Mesendoderm (in vitro differentiated cells): ENCODE measurements around the gene SFTPA1.
"Not testable (repeated sequence)": the region's sequence is repeated elsewhere in the genome, so short reads cannot be mapped to it uniquely, and the experiment has no call there.

Experiments
- DNase-seq: peaks from one replicate; pipeline ENCODE4 v3.0.0; 2013
- H2AK5ac ChIP-seq: 2 replicates; pipeline ENCODE4 v1.6.1; 2013; ENCODE audit warnings: low read length, inconsistent platforms
- H2BK120ac ChIP-seq: 2 replicates; pipeline ENCODE4 v1.6.1; 2013; ENCODE audit warnings: low read depth, mild to moderate bottlenecking, low read length, moderate library complexity, mixed read lengths
- H2BK15ac ChIP-seq: replicated peaks from 2 replicates; pipeline ENCODE4 v1.6.1; 2013; ENCODE audit warnings: low read depth, mild to moderate bottlenecking, moderate library complexity
- H2BK5ac ChIP-seq: 2 replicates; pipeline ENCODE4 v1.6.1; 2013; ENCODE audit warnings: low read length, inconsistent platforms
- H3K18ac ChIP-seq: 2 replicates; pipeline ENCODE4 v1.6.1; 2013; ENCODE audit warnings: mild to moderate bottlenecking, low read length, mixed read lengths
- H3K23ac ChIP-seq: one replicate; pipeline ENCODE4 v1.6.1; 2013; ENCODE audit warnings: low read length
- H3K27ac ChIP-seq: 2 replicates; pipeline ENCODE4 v1.5.1; 2013; ENCODE audit warnings: low read depth, mild to moderate bottlenecking, inconsistent platforms, low read length, moderate library complexity
- H3K27me3 ChIP-seq: 2 replicates; pipeline ENCODE4 v1.6.1; 2013; ENCODE audit warnings: low read length, control low read depth, mild to moderate bottlenecking, inconsistent platforms; ENCODE audit not compliant: insufficient read depth, poor library complexity
- H3K36me3 ChIP-seq: 2 replicates; pipeline ENCODE4 v1.6.1; 2013; ENCODE audit warnings: low read length, inconsistent platforms; ENCODE audit not compliant: control insufficient read depth, insufficient read depth
- H3K4ac ChIP-seq: one replicate; pipeline ENCODE4 v1.6.1; 2013; ENCODE audit warnings: low read depth, mild to moderate bottlenecking, low read length, moderate library complexity
- H3K4me1 ChIP-seq: 2 replicates; pipeline ENCODE4 v1.6.1; 2013; ENCODE audit warnings: low read depth, low read length, inconsistent platforms; ENCODE audit not compliant: control insufficient read depth
- H3K4me2 ChIP-seq: 2 replicates; pipeline ENCODE4 v1.6.1; 2013; ENCODE audit warnings: low read length
- H3K4me3 ChIP-seq: 2 replicates; pipeline ENCODE4 v1.5.1; 2013; ENCODE audit warnings: mild to moderate bottlenecking, low read length
- H3K56ac ChIP-seq: one replicate; pipeline ENCODE4 v1.6.1; 2013; ENCODE audit warnings: low read length
- H3K79me1 ChIP-seq: 2 replicates; pipeline ENCODE4 v1.6.1; 2013; ENCODE audit warnings: low read length, inconsistent platforms
- H3K79me2 ChIP-seq: 2 replicates; pipeline ENCODE4 v1.6.1; 2013; ENCODE audit warnings: mild to moderate bottlenecking, low read length; ENCODE audit not compliant: control insufficient read depth, insufficient read depth
- H3K9ac ChIP-seq: 2 replicates; pipeline ENCODE4 v1.6.1; 2013; ENCODE audit warnings: low read length, inconsistent platforms
- H4K5ac ChIP-seq: one replicate; pipeline ENCODE4 v1.6.1; 2013; ENCODE audit warnings: low read length
- H4K8ac ChIP-seq: one replicate; pipeline ENCODE4 v1.6.1; 2013; ENCODE audit warnings: low read depth, mild to moderate bottlenecking, control low read depth, low read length, moderate library complexity
- WGBS: extraction: QIAGEN DNeasy Blood & Tissue Kit; methylation state at CpG from one replicate; pipeline ENCODE4 v1.1.7; 2013; ENCODE audit warnings: low lambda C conversion rate, missing lambda C conversion rate; ENCODE audit not compliant: insufficient coverage; ENCODE audit errors: extremely low coverage; 5-methylcytosine and 5-hydroxymethylcytosine counted together

The SFTPA1 gene

DNA sequence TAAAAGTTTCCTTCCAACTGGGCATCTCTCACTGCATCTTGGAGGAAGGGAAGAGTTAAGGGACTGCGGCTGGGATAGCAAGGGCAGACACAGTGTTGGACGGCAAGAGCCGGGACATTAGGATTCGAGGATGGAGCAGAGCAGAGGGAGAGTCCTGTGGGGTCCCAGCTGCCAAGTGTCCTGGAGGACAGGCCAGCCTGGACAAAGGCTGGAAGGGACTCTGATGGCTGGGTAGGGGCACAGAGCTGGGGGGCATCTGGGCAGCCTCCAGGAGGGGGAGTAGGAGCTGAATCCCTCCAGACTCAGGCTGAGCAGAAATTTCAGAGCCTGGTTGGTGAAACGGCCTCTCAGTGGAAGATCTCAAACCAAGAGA is 19.2 kb downstream of the SFTPA1 start:
- H3K23ac ChIP-seq, result no peak overlapping the region
- H3K4me3 ChIP-seq, result no peak overlapping the region
- no CpG with 5 or more reads among the region's 5 CpGs for WGBS
- no peak overlapping the region for H3K4ac ChIP-seq
- H2AK5ac ChIP-seq, result no peak overlapping the region
- H2BK5ac ChIP-seq, result no peak overlapping the region
- no peak overlapping the region for H3K27ac ChIP-seq
- H3K9ac ChIP-seq, result no peak overlapping the region
- H3K79me1 ChIP-seq, result no peaks in the 10 kb centered on the region
- H3K36me3 ChIP-seq, result no peaks in the 10 kb centered on the region
- no peak overlapping the region for H3K18ac ChIP-seq
- H3K56ac ChIP-seq, result no peak overlapping the region
- H3K27me3 ChIP-seq, result no peaks in the 10 kb centered on the region
- no peak overlapping the region for H4K5ac ChIP-seq
- H2BK120ac ChIP-seq, result no peak overlapping the region
- H2BK15ac ChIP-seq, result no peak overlapping the region
- no peaks in the 10 kb centered on the region for H3K79me2 ChIP-seq
- H4K8ac ChIP-seq, result no peak overlapping the region
- no peak for DNase-seq
- no peaks in the 10 kb centered on the region for H3K4me1 ChIP-seq
- H3K4me2 ChIP-seq, result no peak overlapping the region

DNA sequence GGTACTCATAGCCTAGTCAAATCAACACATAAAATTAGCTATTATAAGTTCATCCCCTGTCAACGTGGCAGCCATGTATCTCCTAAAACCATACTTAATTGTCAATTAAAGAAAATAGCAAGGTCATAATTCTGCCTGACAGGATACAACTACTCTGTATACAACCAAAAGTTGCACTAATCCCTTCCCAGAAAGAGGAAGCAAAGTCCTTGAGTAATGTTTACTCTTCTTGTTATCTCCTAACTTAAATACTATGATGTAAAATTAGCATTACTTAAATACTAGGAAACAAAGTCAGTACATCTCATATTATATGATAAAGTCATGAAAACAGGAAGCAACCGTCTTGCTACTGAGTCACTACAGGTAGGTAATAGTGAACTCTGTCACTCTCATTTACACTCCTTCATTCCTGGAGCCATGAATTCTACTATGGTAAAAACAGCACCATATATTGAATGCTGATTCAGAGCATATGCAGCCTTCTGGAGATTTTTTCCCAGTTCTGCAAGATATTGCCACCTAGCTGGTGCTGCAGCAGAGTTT is 26.0 kb downstream of the SFTPA1 start:
- H4K5ac ChIP-seq, H3K27ac ChIP-seq, H3K9ac ChIP-seq, H3K4me1 ChIP-seq, H3K18ac ChIP-seq, H2BK120ac ChIP-seq, H2BK15ac ChIP-seq, H3K56ac ChIP-seq, H3K4me2 ChIP-seq, H3K23ac ChIP-seq, H2BK5ac ChIP-seq, H3K36me3 ChIP-seq, H2AK5ac ChIP-seq, H3K4me3 ChIP-seq, H3K79me1 ChIP-seq, H3K79me2 ChIP-seq, H3K27me3 ChIP-seq, DNase-seq, H3K4ac ChIP-seq, H4K8ac ChIP-seq: not testable (repeated sequence)
- WGBS, result no CpG with 5 or more reads among the region's 2 CpGs

DNA sequence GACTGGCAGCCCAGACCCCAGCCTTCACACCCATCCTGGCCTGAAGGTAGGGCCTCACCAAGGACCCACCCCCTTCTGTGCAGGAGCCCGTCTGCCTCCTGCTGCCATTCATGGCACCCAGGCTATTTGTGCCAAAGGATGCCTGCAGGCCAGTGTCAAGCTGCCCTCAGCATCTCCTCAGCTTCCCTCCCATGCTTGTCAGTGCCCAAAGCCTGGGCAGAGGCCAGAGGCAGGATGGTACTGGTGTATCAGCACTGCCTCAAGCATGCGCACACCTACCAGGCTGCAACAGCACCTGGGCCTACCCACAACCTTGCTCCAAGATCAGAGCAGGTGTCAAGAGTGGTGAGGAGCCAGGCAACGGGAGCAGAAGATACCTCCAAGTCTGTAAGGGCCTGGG is 27.6 kb downstream of the SFTPA1 start:
- DNase-seq, result no peak
- H2BK15ac ChIP-seq, result no peak overlapping the region
- no peak overlapping the region for H4K8ac ChIP-seq
- no peak overlapping the region for H3K18ac ChIP-seq
- H3K79me2 ChIP-seq, result no peaks in the 10 kb centered on the region
- no peaks in the 10 kb centered on the region for H3K36me3 ChIP-seq
- H2BK5ac ChIP-seq, result no peak overlapping the region
- H3K23ac ChIP-seq, result no peak overlapping the region
- H3K56ac ChIP-seq, result no peak overlapping the region
- no peak overlapping the region for H3K4ac ChIP-seq
- no peak overlapping the region for H2BK120ac ChIP-seq
- H3K4me2 ChIP-seq, result no peak overlapping the region
- WGBS, result no CpG with 5 or more reads among the region's 3 CpGs
- H3K79me1 ChIP-seq, result no peaks in the 10 kb centered on the region
- no peak overlapping the region for H2AK5ac ChIP-seq
- H3K27me3 ChIP-seq, result no peaks in the 10 kb centered on the region
- H3K4me3 ChIP-seq, result no peak overlapping the region
- H3K9ac ChIP-seq, result no peak overlapping the region
- no peak overlapping the region for H3K27ac ChIP-seq
- H4K5ac ChIP-seq, result no peak overlapping the region
- no peaks in the 10 kb centered on the region for H3K4me1 ChIP-seq

DNA sequence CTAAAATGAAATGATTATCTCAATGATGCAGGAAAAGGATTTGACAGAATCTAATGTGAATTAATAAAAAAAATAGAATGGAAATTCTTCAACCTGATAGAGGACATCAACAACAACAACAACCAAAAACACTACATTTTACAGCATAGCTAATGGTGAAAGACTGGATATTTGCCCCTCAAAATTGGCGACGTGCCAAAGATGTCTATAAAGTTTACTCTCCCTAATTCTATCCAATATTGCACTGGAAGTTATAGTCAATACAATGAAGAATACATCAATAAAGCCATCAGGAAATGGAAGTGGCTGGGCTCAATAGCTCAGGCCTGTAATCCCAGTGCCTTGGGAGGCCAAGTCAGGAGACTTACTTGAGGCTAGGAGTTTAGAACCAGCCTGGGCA is 42.0 kb downstream of the SFTPA1 start:
- not testable (repeated sequence) for H3K79me2 ChIP-seq, H3K9ac ChIP-seq, H2BK5ac ChIP-seq, H2BK120ac ChIP-seq, H3K4me2 ChIP-seq, H3K4ac ChIP-seq, H3K36me3 ChIP-seq, DNase-seq, H4K8ac ChIP-seq, H2BK15ac ChIP-seq, H3K4me3 ChIP-seq, H3K27ac ChIP-seq, H2AK5ac ChIP-seq, H3K23ac ChIP-seq, H3K4me1 ChIP-seq, H3K56ac ChIP-seq, H3K18ac ChIP-seq, H3K27me3 ChIP-seq, H3K79me1 ChIP-seq, H4K5ac ChIP-seq
- WGBS, result no CpG with 5 or more reads among the region's 2 CpGs

DNA sequence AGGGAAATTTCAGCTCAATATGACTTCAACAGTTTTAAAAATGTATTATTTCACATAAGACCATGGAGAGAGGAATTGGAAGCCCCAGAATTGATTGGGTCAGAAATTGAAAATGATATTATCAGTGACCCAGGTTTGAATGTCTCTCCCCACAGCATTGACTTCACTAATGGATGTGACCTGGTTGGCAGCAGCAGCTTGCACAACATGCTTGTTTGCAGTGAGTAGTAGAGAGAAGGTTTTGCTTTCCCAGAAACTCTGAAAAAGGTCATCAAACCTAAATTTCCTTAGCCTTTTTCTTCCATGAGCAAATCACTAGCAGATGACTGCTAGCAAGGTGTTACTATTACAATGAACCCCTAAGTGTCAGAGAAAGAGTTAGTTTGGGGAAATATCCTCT is 52.5 kb downstream of the SFTPA1 start:
- not testable (repeated sequence) for H3K4ac ChIP-seq, H4K5ac ChIP-seq, H2BK15ac ChIP-seq, H4K8ac ChIP-seq, H3K79me1 ChIP-seq, H3K56ac ChIP-seq, H3K4me1 ChIP-seq, H3K18ac ChIP-seq, H3K4me3 ChIP-seq, H2BK120ac ChIP-seq, H3K4me2 ChIP-seq, H3K36me3 ChIP-seq, H3K9ac ChIP-seq, H3K79me2 ChIP-seq, H2AK5ac ChIP-seq, H3K27me3 ChIP-seq, H3K27ac ChIP-seq, H2BK5ac ChIP-seq, DNase-seq, H3K23ac ChIP-seq

DNA sequence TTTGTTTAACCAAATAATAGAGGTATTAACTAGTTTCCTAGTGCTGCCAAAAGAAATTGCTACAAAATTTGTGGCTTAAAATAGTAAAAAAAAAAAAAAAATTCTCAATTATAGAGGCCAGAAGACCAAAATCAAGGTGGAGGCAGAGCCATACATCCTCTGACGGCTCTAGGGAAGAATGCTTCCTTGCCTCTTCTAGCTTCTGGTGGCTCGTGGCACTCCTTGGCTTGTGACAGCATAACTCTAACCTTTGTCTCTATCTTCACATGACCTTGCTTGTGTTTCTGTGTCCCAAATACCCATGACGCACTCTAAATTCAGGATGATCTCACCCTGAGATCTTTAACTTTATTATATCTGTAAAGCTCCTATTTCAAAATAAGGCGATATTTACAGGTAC is 53.9 kb downstream of the SFTPA1 start:
- not testable (repeated sequence) for H3K9ac ChIP-seq, H3K4me3 ChIP-seq, H4K5ac ChIP-seq, H2BK120ac ChIP-seq, H3K27me3 ChIP-seq, H3K36me3 ChIP-seq, H3K79me2 ChIP-seq, H3K79me1 ChIP-seq, H3K56ac ChIP-seq, H2BK5ac ChIP-seq, DNase-seq, H3K27ac ChIP-seq, H3K23ac ChIP-seq, H3K4ac ChIP-seq, H3K4me2 ChIP-seq, H4K8ac ChIP-seq, H3K18ac ChIP-seq, H2BK15ac ChIP-seq, H2AK5ac ChIP-seq, H3K4me1 ChIP-seq
- WGBS, result no CpG with 5 or more reads among the region's 4 CpGs
